HL-60 (cell line): ENCODE data around the gene GPR78.

Source experiments
- DNase-seq, 2 experiments: peaks; one replicate each; pipeline ENCODE4 v3.0.0-alpha.2; 2010 to 2020; ENCODE audit warnings: low read depth in 1 of 2, low spot score in 1 of 2
- H3K27ac ChIP-seq: fragments of 250-450 bp; sonication (Bioruptor Pico); replicated peaks from 2 replicates; pipeline ENCODE4 v1.5.1; 2020; ENCODE audit warnings: mild to moderate bottlenecking, moderate library complexity
- H3K27me3 ChIP-seq: fragments of 250-450 bp; sonication (Bioruptor Pico); 2 replicates; pipeline ENCODE4 v1.5.1; 2021; ENCODE audit warnings: mild to moderate bottlenecking, moderate library complexity; ENCODE audit not compliant: insufficient read depth, poor library complexity, severe bottlenecking
- H3K4me3 ChIP-seq: replicated peaks from 2 replicates; pipeline ENCODE4 v1.5.1; 2011; ENCODE audit warnings: mild to moderate bottlenecking, control low read depth, low read length; ENCODE audit not compliant: insufficient read depth
- GABPA ChIP-seq: IDR thresholded peaks from 2 replicates; pipeline ENCODE4 v1.6.1; 2012; ENCODE audit warnings: low read depth
- POLR2AphosphoS5 ChIP-seq: IDR thresholded peaks from 2 replicates; pipeline ENCODE4 v1.6.1; 2012; ENCODE audit warnings: low read depth
- REST ChIP-seq: IDR thresholded peaks from 2 replicates; pipeline ENCODE4 v1.6.1; 2012; ENCODE audit warnings: low read depth; ENCODE audit not compliant: insufficient replicate concordance
- SPI1 ChIP-seq: IDR thresholded peaks from 2 replicates; pipeline ENCODE4 v1.6.1; 2012; ENCODE audit warnings: low read depth, mild to moderate bottlenecking, borderline replicate concordance
- TF ChIP-seq, protein P1 (sequence below): IDR thresholded peaks from one replicate; pipeline ENCODE4 v1.5.1; 2011; ENCODE audit warnings: low read length, control low read depth, inconsistent platforms; ENCODE audit not compliant: insufficient read depth

The GPR78 gene

GRCh38 chr4:8595237-8596087 lies 15.3 kb downstream of the GPR78 start:
- Histone ChIP-seq H3K4me3 (no peak overlapping the region), H3K27ac (no peak overlapping the region), H3K27me3 (peaks cover 25% of the 10 kb centered on the region)
- no peak for DNase-seq
- TF ChIP-seq, protein P1, sequence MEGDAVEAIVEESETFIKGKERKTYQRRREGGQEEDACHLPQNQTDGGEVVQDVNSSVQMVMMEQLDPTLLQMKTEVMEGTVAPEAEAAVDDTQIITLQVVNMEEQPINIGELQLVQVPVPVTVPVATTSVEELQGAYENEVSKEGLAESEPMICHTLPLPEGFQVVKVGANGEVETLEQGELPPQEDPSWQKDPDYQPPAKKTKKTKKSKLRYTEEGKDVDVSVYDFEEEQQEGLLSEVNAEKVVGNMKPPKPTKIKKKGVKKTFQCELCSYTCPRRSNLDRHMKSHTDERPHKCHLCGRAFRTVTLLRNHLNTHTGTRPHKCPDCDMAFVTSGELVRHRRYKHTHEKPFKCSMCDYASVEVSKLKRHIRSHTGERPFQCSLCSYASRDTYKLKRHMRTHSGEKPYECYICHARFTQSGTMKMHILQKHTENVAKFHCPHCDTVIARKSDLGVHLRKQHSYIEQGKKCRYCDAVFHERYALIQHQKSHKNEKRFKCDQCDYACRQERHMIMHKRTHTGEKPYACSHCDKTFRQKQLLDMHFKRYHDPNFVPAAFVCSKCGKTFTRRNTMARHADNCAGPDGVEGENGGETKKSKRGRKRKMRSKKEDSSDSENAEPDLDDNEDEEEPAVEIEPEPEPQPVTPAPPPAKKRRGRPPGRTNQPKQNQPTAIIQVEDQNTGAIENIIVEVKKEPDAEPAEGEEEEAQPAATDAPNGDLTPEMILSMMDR = no peak
- TF ChIP-seq REST (no peak), GABPA (no peak), SPI1 (no peak), POLR2AphosphoS5 (no peak)

- Histone ChIP-seq H3K27ac (no peak overlapping the region), H3K27me3 (peaks cover 15% of the 10 kb centered on the region), H3K4me3 (no peak overlapping the region)
- no peak for DNase-seq
- TF ChIP-seq REST (no peak), SPI1 (no peak)
- TF ChIP-seq, protein P1 = no peak
Observed at GRCh38 chr4:8596891-8597290, 16.7 kb downstream of the GPR78 start.

DNA sequence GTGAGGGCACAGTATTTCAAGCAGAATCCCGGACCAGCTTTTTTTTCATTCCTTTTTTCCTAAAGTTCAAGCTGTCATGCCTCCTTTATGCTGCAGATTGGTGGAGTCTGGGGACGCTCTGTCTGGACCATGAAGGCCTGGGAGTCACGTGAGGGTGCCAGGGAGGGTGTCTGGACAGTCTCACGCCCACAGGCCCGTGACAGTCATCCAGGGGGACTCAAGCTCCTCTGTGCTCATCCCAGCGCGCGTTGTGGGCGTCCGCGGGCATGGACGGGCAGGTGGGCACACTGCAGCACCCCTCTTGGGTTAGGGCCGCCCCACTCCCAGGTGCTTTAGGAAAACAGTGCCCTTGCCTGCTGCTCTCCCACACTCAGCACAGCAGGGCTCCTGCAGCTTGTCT lies 17.1 kb downstream of the GPR78 start:
- peaks cover 13% of the 10 kb centered on the region for H3K27me3 ChIP-seq
- DNase-seq = no peak
- H3K4me3 ChIP-seq = no peak overlapping the region
- no peak overlapping the region for H3K27ac ChIP-seq
- TF ChIP-seq SPI1 (no peak), REST (no peak), GABPA (no peak), POLR2AphosphoS5 (no peak)
- TF ChIP-seq, protein P1 = no peak
